HG02571 (cell line): ENCODE measurements around the gene EPB41L1.

Experiments
- ATAC-seq: cut with Tn5 transposase; IDR thresholded peaks from one replicate; pipeline ENCODE4 v1.9.1; 2021; ENCODE audit warnings: mild to moderate bottlenecking, moderate library complexity; ENCODE audit not compliant: unreplicated experiment

Gene EPB41L1

DNA sequence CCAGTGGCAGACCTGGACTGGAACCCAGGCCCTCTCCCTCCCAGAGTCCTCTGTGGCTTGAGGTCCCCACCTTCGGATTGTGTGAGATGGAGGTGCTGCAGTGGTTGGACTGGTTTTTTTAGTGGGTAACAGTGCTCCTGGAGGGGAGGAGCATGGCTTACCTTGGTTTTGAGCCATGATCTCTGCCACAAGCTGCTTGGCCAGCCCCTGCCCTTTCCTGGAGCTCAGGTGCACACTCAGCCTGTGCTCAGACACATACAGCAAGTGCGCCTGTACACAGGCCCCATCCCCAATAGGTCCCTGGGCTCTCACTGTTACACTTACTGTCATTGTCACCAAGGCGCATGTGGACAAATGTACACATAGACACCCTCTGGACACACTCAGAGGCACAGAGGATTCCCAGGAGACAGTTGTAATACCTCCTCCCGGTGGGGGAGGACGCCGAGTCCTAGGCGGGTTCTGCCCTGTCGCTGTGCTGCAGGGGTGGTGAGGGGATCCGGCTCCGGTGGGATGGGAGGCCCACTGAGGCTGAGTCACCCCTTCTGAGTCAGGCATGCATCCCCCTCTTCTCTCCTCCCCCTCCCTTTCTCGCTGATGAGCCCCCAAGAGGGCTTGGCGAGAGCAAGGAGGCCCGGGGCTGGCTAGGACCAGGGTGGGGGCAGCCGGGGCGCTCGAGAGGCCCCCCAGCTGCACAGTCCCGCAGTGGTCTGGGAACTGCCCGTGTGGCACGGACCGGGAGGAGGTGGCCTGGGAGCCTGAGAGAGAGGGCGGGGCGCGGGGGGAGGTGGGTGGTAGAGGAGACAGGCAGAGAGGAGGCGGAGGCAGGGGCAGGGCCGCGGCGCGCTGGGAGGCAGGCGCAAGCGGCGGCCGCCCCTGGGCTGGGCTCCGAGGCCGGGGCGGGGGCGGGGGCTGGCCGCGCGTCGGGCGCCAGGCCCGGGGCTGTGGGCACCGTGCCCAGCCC, 522 bp upstream of the EPB41L1 start:
- ATAC-seq = no peak

DNA sequence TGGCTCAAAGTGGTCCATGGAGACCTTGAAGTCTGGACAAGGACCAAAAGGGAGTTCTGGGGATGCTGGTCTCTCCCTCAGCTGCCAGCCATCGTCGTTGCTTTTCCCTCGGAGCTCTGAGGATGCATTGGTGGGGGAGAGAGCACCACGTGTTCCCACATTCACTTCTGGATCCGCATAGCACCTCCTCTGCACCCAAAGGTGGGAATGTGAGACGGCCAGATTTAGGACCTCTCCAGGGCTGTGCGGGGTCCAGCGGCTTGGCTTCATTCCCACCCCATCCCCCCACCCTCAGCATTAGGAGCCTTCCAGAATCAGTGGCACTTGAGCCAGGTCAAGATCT, 1.1 kb downstream of the EPB41L1 start:
- no peak for ATAC-seq

DNA sequence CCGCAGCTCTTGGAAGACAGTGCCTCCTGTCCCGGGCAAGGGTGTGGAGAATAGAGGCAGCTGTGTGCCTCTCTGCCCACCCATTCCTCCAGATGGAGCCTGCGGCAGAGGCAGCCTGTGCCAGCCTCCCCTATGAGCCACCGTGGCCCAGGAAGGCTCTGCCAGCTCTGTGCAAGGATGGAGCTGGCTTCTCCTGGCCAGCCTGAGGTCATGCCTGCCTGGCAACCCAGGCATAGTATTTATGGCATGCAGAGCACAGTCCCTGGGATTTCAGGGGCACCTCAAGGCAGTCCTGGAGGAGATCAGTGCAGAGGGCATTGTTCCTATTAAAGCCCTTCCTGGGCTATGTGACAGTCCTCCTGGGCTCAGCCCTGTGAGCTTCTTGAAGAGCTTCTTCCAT, 1.5 kb downstream of the EPB41L1 start:
- ATAC-seq = no peak

DNA sequence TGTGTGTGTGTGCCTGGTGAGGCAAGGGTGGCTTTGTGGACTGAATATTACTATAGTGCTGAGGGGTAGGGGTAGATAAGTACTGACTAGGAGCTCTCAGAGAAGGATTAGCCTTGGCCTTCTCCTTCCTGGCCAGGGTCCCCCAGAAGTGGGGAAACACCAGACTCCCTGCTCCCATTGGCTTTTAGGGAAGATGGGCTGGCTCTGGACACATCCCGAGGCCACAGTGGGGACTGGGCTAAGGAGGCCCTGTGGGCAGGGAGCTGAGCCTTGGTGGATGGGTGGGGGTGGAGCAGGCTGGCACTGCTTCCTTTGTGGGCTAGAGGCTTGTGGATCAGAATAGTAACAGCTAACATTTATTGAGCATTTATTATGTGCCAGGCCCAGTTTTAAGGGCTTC, 3.1 kb downstream of the EPB41L1 start:
- ATAC-seq = no peak

DNA sequence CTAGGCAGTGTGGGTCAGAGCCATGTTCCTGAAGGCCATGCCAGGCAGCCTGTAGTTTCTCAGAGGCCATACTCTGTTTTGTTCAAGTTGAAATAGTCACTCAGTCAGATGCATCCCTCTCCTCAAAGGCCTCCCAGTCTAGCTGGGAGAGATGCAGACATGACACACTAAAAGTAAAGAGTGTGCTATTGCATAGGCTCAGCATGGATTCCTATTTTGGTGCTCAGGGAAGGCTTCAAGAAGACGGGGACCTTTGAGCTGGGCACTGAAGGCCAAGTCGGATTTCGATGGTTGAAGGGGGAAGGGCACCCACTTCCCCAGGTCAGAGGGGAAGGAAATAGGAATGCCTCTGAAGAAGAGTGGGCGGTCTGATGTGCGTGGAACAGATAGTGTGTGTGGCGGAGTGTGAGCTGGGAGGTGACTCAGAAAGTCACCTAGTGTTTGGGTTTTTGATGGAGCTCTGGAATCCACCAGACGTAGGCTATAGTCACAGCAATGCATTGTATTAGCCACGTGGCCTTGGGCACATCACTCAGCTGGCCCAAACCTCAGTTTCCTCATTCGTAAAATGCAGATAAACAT, 3.7 kb downstream of the EPB41L1 start:
- ATAC-seq = no peak

DNA sequence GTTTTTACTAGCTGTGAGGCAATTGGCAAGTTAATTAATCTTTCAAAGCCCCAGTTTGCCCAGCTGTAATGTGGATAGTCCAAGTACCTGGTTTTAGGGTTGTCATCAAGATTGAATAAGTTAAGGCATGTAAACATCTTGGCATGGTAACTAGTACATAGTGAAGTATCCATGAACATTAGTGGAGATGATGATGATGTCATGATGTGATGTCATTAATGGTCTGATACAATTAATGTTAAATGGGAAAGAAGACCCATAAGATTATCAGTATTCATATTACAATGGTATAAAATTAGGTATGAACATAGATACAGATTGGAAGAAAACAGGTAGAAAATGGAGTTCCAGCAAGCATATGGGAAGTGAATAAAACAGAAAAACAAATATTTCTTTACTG, 5.3 kb downstream of the EPB41L1 start:
- ATAC-seq = no peak

DNA sequence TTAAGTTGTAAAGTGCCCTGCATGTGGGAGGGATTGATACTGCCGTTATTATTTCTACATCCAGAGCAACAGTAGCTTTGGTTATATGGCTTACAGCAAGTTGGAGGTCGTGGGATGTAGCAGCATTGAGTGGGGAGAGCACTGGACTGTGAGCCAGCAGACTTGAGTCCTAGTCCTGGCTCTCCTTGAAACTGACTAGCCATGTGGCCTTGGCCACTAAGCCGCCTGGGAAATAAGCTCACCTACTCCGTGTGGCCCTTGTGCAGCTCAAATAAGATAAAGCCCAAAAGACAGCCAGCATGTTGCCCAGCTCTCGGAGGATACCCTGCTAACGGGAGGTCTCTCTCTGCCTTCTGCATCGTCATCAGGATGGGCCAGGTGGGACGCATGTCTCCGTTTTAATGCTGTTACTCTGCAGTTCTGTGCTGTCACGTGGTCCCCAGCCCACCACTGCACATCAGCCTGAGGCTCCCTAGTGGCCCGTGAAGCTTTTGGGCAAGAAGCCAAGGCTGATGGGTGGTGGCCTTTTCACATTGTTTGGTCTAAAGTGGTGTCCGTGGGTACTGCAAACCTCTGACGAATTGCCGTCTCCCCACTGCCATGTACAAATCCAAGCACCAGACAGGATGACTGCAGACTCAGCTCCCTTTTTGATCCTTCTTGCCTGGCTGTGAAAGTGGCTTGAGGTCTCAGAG, 7.9 kb downstream of the EPB41L1 start:
- ATAC-seq = no peak

DNA sequence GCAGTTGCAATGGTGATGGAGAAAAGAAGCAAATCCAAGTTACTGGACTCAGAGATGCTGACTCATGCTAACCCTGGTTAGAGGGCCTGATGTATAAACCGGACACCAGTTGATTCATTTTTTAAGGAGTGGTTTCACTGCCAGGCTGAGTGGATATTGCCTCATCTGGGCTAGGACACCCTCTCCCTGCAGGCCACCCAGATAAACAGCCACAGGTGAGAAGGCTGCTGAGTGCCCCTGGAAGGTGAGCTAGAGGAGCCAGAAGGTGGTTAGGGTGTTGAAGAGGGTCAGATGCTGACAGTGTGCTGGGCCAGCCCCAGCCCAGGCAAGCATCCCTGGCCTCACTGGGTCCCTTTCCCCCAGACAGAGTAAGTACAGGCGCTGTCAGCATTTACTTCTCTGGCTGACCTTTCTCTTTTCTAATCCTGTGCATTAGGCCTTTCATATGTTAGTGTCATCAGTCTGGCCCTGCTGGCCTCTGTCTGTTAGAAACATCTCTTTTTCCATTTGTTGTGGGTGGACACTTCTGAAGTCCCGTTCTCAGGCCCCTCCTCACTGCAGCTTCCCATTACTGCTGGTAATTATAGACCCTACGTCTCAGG, 13.5 kb downstream of the EPB41L1 start:
- ATAC-seq = no peak

DNA sequence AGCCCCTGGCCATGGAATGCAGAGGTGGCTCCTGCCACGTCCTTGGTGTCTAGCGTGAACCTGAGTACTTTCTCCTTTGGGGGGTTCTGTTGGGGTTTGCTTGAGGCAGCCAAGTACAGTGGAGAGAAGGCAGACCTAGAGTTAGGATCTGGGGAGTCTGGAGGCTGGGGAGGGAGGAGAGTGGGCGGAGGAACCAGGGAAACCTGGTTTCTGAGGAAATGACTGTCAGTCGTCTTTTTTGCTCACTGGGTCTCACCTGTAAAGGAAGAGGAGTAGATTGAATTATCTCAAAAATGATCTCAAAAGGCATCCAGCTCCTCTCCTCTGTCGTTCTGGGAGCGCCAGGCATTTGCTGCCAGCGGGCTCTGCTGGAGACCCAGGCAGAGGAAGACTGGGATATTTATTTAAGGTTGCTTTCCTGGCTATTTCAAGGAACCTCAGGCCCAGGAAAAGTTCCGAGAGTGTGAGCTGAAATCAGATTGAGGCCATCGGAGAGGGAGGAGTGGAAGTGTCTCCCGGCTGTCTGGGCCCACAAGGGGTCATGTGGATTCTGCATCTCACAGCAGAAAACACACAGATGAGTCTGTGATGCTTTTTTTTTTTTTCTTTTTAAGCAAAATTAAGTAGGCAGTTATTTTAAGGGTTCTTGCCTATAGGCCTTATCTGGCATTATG, 16.1 kb downstream of the EPB41L1 start:
- no peak for ATAC-seq

DNA sequence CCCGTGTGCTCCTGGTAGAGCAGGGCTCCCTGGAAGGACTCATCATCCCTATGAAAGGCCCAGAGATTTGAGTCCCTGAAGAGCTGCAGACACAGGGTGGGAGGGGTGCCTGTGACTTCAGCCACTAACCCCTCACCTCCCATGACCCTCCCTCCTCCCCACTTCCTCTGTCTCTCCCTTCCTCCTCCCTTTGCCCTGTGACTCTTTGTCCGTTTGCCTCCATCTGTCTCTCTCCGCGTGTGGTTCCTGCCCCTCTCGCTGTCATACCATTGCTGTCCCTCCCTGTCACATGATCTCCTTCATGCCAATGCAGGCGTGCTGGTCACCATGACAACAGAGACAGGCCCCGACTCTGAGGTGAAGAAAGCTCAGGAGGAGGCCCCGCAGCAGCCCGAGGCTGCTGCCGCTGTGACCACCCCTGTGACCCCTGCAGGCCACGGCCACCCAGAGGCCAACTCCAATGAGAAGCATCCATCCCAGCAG, 19.0 kb downstream of the EPB41L1 start:
- no peak for ATAC-seq

DNA sequence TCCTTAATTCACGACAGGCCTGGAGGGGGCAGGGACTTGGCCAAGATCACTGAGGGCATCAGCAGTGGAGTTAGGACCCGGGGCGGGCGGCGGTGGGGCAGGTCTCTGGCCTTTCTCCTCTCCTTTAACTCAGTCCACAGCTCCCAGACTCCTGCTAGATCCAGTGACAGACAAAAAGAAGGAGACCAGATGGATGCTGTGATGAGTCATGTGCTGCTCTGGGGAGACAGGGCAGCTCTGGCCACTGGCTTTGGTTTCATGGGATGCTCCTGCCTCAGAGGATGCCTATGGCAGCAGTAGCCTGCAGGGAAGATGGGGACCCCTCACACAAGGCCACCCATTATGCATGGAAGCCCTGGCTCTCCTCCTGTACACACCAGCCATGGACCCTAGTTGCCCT, 20.5 kb downstream of the EPB41L1 start:
- ATAC-seq = no peak

DNA sequence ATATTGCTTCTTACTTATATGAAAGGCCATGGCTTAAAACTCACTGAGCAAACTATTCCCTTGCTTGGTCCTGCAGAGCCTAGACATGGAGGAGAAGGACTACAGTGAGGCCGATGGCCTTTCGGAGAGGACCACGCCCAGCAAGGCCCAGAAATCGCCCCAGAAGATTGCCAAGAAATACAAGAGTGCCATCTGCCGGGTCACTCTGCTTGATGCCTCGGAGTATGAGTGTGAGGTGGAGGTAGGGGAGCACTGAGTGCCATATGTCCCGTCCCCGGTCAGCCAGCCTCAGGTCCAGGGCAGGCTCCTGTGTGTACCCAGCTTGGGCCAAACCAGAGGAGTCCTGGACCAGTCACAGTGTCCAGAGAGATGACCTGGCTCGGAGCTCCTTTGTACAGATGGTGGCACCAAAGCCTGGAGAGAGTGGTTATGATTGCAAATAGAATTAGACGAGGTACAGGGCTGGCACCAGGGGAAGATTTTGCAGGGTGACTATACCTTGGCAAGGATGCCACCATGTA, 21.0 kb downstream of the EPB41L1 start:
- no peak for ATAC-seq

DNA sequence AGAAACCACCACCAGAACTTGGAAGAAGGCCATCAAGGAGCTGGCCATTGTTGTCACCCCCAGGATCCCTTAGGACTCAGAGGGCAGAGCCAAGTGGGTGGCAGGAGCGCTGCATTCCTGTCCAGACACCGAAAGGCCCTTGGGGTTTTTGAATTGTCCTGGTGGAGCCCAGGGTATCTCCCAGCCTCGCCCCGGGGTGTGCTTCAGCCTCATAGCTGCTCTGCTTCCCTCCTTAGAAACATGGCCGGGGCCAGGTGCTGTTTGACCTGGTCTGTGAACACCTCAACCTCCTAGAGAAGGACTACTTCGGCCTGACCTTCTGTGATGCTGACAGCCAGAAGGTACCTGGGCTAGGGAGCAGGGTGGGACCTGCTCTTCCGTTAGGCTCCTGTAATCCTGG, 23.2 kb downstream of the EPB41L1 start:
- no peak for ATAC-seq

DNA sequence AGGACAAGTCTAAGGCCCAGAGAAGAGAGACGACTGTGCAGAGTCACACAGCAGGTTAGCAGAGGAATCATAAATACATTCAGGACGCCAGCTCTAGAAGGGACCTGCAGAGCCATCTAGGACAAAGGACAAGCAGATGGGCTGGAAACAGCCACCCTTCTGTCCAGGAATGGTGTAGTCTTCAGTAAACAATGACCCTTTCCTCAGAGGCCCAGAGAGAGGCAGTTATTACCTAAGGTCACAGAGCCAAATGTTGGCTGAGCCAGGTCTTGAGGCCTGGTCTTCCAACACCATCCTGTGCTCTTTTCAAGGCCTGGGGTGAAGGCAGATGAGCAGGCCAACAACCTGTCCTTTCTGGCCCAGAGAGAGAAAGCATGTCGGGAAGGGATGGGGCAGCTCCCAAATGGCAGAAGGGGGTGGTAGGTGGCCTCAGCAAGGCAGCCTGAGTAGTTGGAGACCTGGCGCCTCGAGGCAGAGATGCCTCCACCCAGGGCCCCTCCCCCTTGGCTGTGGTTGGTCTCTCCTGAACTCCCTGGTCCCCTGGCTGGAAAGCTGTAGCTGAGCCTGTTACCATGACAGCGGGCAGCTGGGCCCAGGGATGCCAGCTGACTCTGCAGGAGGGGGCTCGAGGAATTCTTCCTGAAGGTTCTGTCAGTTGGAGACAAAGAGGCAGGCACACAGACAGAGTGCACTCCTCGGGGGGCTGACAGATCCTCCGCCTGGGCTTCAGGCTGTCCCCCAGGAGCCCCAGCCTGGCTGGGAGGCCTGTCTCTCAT, 24.8 kb downstream of the EPB41L1 start:
- no peak for ATAC-seq

DNA sequence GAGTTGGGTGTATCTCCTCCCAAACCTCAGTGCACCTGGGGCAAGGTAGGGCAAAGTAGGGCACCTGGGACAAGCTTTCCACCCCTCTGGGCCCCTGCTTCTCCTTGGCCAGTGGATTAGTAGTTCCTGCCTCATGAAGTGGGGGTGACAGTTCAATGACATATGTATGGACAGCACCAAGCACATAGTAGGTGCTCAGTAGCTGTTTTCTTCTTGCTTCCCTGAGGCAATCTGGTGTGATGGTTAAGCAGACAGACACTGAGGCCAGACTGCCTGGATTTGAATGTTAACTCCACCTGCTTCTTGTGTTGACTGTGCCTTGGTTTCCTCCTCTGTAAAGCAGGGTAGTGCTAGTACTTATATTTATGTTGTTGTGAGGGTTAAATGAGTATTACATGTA, 25.8 kb downstream of the EPB41L1 start:
- ATAC-seq = no peak

DNA sequence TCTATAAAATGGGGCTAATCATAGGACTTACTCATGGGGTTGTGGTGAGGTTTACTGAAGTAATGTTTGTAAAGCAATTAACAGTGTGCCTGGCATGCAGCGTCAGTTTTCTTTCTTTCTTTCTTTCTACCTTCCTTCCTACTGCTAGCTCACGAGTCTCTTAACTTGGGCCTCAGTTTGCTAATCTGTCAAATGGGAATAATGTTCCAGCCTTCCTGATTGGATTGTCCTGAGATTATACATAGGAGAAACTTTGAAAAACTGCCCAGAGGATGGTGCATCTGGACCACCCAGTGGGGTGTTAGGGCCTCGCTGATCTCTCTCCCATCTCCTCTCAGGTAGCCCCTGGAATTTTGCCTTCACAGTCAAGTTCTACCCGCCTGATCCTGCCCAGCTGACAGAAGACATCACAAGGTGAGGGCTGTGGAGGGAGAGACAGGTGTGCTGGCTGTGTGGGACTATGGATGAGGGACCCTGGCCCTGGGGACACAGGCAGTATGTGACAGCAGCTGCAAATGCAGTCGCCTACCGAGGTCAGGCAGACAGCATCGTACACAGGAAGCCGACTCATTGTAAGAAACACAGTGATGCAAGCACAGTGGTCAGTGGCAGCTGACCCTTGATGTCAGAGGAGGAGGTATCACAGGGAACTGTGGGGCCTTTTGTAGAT, 27.5 kb downstream of the EPB41L1 start:
- ATAC-seq = no peak

DNA sequence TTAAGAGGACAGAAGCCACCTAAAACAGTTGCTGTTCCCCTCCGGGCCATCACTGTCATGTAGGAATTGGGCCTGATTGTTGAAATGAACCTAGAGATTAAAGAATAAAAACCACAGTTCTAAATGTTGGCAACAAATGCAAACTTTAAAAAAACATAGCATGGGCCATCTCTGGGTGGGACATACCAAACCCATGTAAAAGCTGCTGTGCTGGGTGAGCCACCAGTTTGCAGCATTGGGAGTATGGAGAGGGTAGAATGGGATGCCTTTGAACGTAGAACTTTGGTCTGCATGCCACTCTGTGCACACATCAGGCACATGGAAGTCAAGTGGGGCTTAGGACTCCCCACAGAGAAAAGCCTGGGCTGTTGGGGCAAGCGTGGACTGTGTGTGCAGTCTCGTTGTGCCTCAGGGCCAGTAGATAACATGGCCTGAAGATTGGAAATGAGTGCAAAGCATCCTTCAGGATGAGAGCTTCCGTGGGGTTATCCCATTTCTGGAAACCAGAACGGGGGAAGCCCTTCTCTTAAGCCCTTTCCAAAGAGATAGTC, 28.1 kb downstream of the EPB41L1 start:
- ATAC-seq = no peak

DNA sequence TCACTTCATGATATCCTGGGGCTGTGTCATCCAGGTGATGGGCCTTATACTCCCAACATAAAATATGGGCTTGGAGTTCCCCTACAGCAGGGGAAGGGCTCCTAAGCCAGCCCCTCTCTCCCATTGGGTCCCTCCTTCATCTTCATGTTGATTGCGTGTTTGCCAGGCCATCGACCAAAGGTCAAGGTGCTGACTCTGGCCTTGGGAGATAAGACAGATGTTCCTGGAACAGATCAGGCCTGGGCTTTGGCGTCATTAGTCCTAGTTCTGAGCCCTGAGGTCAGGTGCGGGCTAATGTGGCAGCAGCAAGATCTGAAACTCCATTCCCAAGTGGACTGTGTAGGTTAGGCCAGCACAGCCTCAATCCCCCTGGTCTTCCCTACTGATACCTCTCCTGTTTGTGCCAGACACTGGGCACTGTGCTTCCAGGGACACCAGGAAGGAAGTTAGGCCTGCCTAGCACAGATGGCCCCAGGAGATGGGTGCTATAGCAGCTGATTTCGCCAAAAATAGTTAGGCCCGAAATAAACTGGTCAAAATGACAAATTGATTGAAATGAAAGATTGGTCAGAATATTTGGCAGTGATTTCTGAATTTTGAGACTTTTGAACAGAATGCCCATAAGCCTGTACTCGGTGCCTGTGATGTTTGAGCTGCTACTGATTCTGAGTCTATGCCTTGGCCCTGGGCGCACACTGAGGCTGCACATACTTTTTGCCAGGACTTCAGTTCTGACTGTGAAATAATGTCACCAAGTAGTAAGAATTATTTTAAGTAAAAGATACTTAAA, 28.8 kb downstream of the EPB41L1 start:
- ATAC-seq = no peak
